GM18868 (cell line): ENCODE results near the gene OGFOD2.
"Not testable (repeated sequence)": the region's sequence is repeated elsewhere in the genome, so short reads cannot be mapped to it uniquely, and the experiment has no call there.

Source experiments
- ATAC-seq: cut with Tn5 transposase; IDR thresholded peaks from one replicate; pipeline ENCODE4 v1.9.1; 2021; ENCODE audit warnings: mild to moderate bottlenecking, moderate library complexity; ENCODE audit not compliant: unreplicated experiment

The OGFOD2 gene

DNA sequence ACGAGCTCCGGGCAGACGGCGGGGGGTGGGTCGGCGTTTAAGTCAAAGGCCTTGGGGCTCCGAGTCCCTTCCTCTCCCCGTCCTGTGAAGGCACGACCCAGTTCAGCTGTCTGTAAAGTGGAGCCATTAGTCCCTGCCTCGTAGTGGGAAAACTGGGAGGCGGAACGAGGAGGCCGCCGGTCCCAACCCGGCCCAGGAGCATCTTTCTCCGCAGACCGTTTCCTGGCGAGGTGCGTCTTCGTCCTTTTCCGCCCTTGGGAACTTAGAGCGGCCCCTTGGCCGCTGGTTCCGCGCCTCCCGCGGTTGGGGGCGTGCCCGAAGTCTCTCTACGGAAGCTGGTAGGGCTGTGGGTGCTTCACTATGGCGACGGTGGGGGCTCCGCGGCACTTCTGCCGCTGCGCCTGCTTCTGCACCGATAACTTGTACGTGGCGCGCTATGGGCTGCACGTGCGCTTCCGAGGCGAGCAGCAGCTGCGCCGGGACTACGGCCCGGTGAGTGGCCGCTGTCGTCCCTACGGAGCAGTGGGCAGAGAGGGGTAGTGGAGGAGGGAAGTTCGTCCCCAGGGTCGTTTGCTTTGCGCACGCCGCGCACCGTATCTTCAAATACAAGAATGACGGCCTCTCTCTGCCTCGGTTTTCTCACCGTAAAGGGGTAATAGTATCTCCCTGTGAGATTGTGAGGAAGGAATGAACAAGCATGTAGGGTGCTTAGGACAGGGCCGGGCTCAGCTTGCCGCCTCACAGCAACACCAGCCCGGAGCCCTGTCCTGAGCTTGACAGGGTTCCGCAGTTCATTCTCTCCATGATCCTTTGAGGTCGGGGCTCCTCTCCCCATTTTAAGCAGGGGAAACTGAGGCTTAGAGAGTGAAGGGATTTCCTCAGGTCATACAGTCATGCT lies at the start of gene OGFOD2:
Gene OGFOD2 (plus strand): TSS at position 353 of the 898 bp plus-strand sequence. CDS start 8 bp downstream, at position 361.
- ATAC-seq: peak; percentile 81

DNA sequence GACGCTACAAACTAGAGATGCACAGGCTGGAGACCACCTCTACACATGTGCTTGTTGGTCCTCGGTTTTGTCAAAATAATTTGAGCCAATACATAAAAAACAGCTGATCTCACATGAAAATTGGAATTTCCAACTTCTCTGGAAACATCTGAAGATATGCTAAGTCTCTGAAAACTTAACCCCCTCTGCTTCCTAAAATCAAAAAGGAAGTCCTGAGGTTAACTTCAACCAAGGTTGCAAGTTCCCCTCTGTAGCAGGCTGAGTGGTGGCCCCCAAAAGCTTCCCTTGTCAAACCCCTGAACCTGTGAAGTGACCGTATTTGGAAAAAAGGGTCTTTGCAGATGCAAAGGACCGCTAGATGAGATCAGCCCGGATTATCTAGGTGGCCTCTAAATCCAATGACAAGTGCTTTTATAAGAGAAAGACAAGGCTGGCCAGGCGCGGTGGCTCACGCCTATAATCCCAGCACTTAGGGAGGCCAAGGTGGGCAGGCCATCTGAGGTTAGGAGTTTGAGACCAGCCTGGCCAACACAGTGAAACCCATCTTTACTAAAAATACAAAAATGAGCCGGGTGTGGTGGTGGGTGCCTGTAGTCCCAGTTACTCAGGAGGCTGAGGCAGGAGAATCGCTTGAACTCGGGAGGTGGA lies 47.2 kb upstream of the OGFOD2 start:
- no peak for ATAC-seq

DNA sequence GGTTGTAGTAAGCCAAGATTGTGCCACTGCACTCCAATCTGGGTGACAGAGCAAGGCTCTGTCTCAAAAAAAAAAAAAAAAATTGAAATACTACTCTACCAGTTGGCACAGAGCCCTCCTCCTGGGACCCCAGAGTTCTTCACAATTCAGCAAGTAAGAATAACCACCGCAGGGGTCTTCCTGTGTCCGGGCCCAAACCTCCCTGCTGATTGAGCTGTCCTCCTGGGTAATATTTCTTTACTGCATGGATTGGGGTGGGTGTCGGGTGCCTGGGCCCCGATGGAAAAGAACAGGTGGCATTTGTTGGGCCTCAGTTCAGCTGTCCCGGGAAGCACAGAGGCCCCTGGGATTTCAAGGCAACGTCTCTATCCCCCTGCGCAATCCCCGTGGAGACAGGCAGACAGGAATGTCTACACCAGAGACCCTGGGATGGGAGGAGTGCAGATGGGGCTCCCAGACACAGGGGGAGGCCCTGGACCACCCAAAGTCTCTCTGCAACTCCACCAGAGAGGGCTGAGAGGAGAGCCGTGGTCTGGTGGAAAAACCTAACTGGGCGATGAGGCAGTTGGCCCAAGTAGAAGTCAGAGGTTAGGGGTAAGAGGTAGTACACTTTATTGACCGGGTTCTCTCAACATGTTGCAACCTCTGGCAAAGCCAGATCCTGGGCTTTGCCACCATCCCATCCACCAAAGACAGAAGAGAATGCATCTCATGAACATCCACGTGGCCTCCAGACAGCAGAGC lies 46.5 kb upstream of the OGFOD2 start:
- no peak for ATAC-seq

- ATAC-seq: no peak
These were observed 45.9 kb upstream of the OGFOD2 start for GRCh38 chr12:122929148-122929538.

- no peak for ATAC-seq
These were observed 45.2 kb upstream of the OGFOD2 start for GRCh38 chr12:122929812-122930211.

DNA sequence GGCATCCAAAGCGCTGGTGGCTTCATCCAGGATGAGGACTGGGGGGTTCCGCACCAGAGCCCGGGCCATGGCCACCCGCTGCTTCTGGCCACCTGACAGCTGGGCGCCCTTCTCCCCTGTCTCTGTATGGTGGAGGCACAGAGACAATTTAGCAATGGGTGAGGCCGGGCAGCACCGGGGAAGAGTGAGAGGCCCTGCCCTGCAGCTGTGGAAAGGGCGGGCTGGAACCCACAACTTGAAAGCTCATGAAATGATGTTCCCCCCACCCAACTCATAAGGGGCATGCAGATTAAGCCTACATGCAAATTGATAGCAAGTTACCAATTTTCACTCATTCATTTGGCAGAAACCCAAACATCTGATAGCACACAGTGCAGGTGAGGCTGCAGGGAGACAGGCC lies 42.8 kb upstream of the OGFOD2 start:
- ATAC-seq: no peak

GRCh38 chr12:122934722-122935121 lies 40.3 kb upstream of the OGFOD2 start:
- ATAC-seq: no peak

GRCh38 chr12:122935318-122935717 lies 39.7 kb upstream of the OGFOD2 start:
- no peak for ATAC-seq

GRCh38 chr12:122937622-122938091 lies 37.4 kb upstream of the OGFOD2 start:
- ATAC-seq: no peak

DNA sequence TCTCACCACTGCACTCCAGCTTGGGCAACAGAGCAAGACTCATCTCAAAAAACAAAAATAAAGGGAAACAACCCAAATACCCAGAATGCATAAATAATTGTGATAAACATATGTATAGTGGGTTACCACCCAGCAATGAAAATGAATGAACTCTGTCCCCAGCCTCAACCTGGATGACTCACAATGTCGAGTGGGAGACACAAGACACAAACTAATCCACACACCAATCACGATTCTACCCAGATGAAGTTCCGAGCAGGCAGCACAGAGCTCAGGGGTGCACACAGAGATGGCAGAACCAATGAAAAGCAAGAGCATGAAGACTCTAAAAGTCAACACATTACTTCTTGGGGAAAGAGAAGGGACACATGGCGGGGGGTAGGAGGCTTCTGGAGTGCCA lies 35.9 kb upstream of the OGFOD2 start:
- no peak for ATAC-seq

DNA sequence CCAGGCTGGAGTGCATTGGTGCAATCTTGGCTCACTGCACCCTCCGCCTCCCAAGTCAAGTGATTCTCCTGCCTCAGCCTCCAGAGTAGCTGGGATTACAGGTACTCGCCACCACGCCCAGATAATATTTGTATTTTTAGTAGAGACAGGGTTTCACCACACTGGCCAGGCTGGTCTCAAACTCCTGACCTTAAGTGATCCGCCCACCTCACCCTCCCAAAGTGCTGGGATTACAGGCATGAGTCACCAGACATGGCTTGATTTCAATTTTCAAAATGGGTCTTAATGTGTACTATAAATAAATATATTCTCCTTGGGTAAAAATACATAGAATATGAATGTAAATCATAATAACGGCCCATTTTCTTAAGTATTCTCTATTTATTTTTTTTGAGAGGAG lies 33.7 kb upstream of the OGFOD2 start:
- ATAC-seq: not testable (repeated sequence)

DNA sequence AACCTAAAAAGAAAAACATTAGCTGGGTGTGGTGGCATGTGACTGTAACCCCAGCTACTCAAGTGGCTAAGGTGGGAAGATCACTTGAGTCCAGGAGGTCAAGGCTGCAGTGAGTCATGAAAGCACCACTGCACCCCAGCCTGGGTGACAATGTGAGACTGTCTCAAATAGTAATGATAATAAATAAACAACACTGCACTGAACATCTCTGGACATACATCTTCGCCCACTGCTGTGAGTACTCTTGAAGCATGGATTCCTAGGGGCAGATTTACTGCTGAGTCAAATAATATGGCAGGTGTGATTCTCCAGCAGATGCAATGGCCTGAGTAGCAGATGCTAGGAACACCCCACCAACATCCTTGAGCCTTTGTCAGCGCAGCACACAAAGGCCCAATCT lies 32.4 kb upstream of the OGFOD2 start:
- no peak for ATAC-seq

- no peak for ATAC-seq
These were observed 31.8 kb upstream of the OGFOD2 start for GRCh38 chr12:122943196-122943595.

DNA sequence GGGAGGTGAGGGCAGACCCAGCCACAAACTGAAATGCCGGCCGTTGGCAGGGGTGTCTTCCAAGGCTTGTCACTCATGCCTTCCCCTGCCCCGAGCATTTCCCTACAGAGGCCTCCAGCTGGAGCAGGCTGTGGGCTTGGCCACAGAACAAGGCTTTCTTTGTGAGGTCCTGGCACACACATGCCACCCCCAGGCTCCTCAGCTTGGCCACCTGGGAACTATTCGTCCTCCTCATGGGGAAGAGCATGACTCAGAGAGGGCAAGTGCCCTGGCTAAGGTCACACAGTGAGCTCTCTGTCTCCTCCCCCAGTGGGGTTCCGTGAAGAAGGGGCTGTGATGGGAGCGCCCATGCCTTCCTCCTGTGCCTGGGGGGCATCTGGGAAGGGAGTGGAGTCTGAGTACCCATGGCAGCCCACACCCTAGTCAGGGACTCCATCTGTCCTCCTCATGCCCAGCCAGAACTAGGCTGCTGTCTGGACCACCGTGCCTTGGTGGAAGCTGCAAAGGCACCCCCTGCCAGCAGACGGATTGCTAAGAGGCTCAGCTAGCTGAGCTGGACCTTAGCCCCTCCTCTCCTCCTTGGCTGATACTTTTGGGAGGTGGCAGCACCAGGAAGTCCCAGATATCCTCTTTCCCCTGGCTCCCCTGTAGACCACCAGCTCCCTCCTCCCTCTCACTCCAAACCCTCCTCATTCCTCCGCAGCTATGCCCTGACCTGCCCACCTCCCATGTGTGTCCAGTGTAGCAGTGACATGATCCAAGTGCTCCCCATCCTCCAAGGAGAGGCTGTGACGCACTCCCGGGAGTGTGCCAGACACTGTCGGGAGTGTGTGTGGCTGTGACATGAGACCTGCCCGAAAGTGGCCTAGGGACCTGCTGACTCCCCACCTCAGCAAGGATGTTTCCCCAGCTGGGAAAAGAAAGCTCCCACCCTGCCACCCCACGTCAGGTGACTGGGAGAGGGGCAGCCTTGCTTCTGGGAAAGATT lies 30.1 kb upstream of the OGFOD2 start:
- no peak for ATAC-seq

DNA sequence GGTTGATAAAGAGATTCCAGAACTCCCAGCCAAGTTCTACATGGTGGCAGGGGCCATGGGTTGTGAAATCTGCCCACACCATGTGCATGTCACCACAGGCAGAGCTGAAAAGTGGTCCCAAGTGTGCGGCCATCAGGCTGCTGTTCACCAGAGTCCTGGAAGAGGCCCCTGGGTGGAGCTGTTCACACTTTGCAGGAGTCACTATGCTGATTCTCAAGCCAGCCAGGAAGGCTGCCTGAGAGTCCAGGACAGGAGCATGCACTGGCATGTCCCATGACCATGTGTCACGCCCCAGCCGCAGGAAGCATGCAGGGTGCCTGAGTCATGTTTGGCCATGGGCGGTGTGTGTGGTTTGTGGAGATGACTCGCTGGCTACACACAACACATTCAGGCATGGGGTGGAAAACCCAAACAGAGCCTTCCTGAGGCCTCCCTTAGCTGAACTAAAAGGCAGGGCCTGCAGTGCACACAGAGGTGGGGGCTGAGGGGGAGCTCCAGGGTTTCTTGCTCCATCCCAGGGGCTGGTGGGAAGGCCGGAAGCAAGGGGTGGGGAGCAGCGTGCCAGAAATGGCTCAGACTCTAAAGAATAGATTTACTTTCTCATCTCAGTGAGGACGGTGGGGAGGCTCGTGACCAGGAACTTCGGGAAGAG lies 28.2 kb upstream of the OGFOD2 start:
- peak; percentile 88 for ATAC-seq

GRCh38 chr12:122947352-122947792 lies 27.7 kb upstream of the OGFOD2 start:
- ATAC-seq: peak; percentile 7

GRCh38 chr12:122948605-122949004 lies 26.4 kb upstream of the OGFOD2 start:
- ATAC-seq: no peak

GRCh38 chr12:122949405-122949804 lies 25.6 kb upstream of the OGFOD2 start:
- ATAC-seq: no peak

DNA sequence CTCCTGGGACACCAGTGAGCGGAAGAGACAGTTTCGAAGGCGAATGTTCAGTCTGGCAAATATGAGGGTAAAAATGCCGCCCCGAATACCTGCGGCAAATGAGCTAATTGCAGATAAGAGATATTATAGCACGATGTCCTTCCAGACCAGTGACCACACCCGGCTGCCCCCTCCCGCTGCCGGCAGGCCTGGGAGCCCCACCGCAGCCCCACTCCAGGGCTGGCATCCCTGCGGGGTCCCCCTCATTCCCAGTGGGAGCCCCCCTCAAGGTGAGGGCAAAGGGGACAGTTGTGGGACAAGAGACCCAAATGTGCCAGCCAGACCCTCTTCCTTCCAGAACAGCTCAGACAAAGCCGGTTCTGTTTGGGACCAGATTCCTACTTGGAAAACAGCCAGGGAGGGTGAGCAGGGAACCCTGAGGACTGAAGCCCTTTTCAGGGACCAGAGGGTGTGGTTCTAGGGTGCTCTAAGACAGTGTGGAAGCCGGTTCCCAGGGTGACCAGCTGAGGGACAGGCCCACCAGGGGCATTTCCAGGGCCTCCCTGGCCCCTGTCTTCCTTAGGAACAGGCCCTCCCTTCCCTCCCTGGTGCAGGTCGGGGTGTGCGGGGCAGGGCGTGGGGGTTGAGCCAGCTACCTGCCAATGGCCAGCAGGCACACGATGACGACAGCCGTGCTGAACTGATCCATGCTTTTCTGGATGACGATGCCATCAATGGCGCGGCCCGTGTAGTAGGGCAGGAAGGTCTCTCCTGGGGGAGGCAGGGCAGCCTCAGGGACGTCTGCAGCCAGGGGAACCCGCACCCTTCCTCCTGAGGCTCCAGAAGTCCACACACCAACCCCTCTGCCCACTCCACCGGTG lies 25.0 kb upstream of the OGFOD2 start:
- no peak for ATAC-seq
